ENCODE results near the gene ANK3.

DNA sequence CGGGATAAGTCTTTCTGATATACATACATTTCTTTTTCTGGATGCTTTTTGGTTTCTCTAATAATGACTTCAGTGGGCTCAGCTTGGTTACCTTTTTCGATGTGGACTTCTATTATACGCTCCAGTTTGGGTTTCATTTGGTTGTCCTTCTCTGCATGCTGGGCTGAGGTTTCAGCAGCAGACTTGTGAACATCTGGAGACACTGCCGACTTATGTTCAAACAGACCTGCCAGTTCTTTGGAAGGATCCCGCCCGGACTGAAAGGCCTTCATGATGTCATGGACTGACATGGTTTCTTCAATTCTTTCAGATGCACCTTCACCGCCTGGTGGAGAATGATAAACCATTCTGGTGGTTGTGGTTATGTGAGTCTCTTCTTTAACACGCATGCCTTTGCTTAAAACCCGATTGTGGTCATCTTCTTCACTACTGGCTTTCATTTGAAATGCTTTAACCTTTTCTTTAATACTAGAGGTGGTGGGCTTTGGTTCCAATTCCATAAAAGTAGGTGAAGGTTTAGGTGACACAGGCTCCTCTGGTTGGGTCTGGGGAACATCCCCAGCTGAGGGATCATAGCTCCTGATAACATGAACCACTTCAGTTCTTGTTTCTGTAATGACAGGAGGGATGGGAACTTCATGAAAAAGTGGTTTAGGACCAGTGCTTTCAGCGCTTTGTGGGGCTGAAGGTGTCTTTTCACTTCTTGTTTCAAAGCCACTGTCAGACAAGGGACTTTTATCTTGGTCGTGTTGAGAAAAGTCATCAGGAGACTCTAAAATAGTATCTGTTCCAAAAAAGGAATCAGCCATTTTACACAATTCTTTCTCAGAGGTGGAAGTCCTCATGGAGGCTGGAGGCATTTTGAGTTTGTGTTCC lies 315.7 kb downstream of the ANK3 start:
- TF ChIP-seq, protein P1, sequence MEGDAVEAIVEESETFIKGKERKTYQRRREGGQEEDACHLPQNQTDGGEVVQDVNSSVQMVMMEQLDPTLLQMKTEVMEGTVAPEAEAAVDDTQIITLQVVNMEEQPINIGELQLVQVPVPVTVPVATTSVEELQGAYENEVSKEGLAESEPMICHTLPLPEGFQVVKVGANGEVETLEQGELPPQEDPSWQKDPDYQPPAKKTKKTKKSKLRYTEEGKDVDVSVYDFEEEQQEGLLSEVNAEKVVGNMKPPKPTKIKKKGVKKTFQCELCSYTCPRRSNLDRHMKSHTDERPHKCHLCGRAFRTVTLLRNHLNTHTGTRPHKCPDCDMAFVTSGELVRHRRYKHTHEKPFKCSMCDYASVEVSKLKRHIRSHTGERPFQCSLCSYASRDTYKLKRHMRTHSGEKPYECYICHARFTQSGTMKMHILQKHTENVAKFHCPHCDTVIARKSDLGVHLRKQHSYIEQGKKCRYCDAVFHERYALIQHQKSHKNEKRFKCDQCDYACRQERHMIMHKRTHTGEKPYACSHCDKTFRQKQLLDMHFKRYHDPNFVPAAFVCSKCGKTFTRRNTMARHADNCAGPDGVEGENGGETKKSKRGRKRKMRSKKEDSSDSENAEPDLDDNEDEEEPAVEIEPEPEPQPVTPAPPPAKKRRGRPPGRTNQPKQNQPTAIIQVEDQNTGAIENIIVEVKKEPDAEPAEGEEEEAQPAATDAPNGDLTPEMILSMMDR (conservative IDR thresholded peaks at IDR 0.05; ENCODE audit: low read depth in 2 of 2), result no peak
- no peak for TF ChIP-seq CREB1 (CRISPR knock-in tag; IDR thresholded peaks at IDR 0.05; ENCODE audit: low read depth)
- TF ChIP-seq EZH2 (IDR thresholded peaks at IDR 0.05; ENCODE audit: low read depth, unreplicated experiment), result no peak
- TF ChIP-seq ZNF114 (CRISPR knock-in tag; IDR thresholded peaks at IDR 0.05), result no peak
- TF ChIP-seq, protein P2, sequence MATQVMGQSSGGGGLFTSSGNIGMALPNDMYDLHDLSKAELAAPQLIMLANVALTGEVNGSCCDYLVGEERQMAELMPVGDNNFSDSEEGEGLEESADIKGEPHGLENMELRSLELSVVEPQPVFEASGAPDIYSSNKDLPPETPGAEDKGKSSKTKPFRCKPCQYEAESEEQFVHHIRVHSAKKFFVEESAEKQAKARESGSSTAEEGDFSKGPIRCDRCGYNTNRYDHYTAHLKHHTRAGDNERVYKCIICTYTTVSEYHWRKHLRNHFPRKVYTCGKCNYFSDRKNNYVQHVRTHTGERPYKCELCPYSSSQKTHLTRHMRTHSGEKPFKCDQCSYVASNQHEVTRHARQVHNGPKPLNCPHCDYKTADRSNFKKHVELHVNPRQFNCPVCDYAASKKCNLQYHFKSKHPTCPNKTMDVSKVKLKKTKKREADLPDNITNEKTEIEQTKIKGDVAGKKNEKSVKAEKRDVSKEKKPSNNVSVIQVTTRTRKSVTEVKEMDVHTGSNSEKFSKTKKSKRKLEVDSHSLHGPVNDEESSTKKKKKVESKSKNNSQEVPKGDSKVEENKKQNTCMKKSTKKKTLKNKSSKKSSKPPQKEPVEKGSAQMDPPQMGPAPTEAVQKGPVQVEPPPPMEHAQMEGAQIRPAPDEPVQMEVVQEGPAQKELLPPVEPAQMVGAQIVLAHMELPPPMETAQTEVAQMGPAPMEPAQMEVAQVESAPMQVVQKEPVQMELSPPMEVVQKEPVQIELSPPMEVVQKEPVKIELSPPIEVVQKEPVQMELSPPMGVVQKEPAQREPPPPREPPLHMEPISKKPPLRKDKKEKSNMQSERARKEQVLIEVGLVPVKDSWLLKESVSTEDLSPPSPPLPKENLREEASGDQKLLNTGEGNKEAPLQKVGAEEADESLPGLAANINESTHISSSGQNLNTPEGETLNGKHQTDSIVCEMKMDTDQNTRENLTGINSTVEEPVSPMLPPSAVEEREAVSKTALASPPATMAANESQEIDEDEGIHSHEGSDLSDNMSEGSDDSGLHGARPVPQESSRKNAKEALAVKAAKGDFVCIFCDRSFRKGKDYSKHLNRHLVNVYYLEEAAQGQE (IDR thresholded peaks at IDR 0.05; ENCODE audit: unreplicated experiment), result no peak
- no peak for TF ChIP-seq EZH2phosphoT487 (IDR thresholded peaks at IDR 0.05; ENCODE audit: unreplicated experiment)
- TF ChIP-seq, protein P3, sequence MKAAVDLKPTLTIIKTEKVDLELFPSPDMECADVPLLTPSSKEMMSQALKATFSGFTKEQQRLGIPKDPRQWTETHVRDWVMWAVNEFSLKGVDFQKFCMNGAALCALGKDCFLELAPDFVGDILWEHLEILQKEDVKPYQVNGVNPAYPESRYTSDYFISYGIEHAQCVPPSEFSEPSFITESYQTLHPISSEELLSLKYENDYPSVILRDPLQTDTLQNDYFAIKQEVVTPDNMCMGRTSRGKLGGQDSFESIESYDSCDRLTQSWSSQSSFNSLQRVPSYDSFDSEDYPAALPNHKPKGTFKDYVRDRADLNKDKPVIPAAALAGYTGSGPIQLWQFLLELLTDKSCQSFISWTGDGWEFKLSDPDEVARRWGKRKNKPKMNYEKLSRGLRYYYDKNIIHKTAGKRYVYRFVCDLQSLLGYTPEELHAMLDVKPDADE (IDR thresholded peaks at IDR 0.05), result no peak
- no peak for TF ChIP-seq STAT1 (IDR thresholded peaks at IDR 0.05; ENCODE audit: unreplicated experiment)

Measured in GM23338 (cell line).